Measurements from ENCODE around the gene RUFY1. TPM values are rescaled to one million over a fixed set of nuclear protein-coding genes. Genes with fewer than 3 reads are reported as not detected.

RUFY1 gene
- total RNA-seq, 1 experiment from 2014 or later = 63.9 TPM

DNA sequence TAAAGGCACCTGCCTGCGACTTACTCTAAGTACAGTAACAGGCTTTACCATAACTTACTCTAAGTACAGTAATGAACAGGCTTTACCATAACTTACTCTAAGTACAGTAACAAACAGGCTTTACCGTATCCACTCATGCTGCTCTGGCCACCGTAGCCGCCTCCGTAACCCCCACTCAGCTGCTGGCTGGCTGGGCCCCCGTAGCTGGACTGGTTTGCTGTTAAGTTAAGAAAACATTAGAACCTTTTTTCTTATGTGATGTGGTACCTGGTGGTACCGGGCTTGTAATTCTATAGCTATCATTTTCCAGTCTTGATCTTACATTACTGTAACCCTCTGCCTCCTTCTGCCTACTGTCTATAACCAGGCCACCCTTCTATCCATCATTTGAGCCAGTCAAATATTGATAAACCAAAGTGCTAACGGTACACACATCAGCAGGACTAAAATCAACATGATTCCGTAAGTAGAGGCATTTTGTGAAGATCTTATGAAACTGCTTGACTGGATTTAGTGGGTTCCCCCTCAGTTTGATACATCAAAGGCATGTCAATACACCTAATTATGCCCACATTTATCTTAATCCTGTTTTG lies 65.7 kb downstream of the RUFY1 start:
- Histone ChIP-seq H4K20me1 (ENCODE audit: insufficient read depth) (peaks cover 94% of the 10 kb centered on the region), H3K36me3 (ENCODE audit: low read depth) (peaks cover 90% of the 10 kb centered on the region), H3K9me3 (ENCODE audit: insufficient read depth, low read depth) (no peaks in the 10 kb centered on the region), H3K27me3 (ENCODE audit: insufficient read depth, low read depth) (no peaks in the 10 kb centered on the region), H3F3A (ENCODE audit: insufficient read depth, low read depth) (peaks cover 99% of the 10 kb centered on the region), H3K27ac (no peak overlapping the region), H3K79me2 (ENCODE audit: low read depth) (peaks cover 73% of the 10 kb centered on the region), H3K4me1 (replicated peaks; ENCODE audit: insufficient read depth) (peaks cover 20% of the 10 kb centered on the region), H3K4me2 (no peak overlapping the region), H2AFZ (no peak overlapping the region), H3K9me2 (ENCODE audit: insufficient read depth) (no peaks in the 10 kb centered on the region), H3K4me3 (no peak overlapping the region)
- TF ChIP-seq EZH2 (IDR thresholded peaks at IDR 0.05; ENCODE audit: low read depth) = no peak
- BruUV-seq (replicated peaks) = no TSS peak
- intact Hi-C loops (cut with micrococcal nuclease; ENCODE audit: unreplicated experiment) = no loop called here
- DNase-seq = no peak
- POLR2A ChIA-PET (ENCODE audit: unreplicated experiment) = interaction anchor here (0.6 kb wide), 1 partner anchor 1378 kb away, joined by 4 read pairs; no protein-coding TSS in a partner anchor
- CTCF ChIA-PET = no interaction called here

DNA sequence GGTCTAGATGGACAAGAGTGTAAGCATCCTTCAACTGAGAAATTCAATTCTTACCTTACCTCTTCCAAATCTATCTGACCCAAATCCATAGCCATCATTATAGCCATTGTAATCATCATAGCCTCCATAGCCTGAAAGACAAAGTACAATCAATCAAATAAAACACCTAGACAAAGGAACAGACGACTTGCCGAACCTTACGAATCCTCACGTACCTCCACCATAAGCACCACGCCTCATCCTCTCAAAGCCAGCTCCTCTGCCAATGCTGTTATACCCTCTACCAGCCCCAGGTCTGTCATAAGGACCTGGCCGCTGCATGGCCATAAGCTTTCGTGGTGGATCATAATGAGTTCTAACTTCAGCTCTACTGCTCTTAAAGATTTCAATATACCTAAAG lies 67.6 kb downstream of the RUFY1 start:
- Histone ChIP-seq H3K4me1 (replicated peaks; ENCODE audit: insufficient read depth) (peaks cover 28% of the 10 kb centered on the region), H3K27ac (no peak overlapping the region; the same call in 1 of the 2 replicates), H3K9me3 (ENCODE audit: insufficient read depth, low read depth) (no peaks in the 10 kb centered on the region), H3K27me3 (ENCODE audit: insufficient read depth, low read depth) (no peaks in the 10 kb centered on the region), H3K4me2 (no peak overlapping the region), H3K79me2 (ENCODE audit: low read depth) (peaks cover 90% of the 10 kb centered on the region), H3K4me3 (no peak overlapping the region), H2AFZ (no peak overlapping the region), H3K9me2 (ENCODE audit: insufficient read depth) (no peaks in the 10 kb centered on the region), H3K36me3 (ENCODE audit: low read depth) (peaks cover 95% of the 10 kb centered on the region), H3F3A (ENCODE audit: insufficient read depth, low read depth) (peaks cover 96% of the 10 kb centered on the region), H4K20me1 (ENCODE audit: insufficient read depth) (peaks cover 97% of the 10 kb centered on the region)
- ChIA-PET POLR2A (ENCODE audit: unreplicated experiment) (no interaction called here), CTCF (no interaction called here)
- DNase-seq = no peak
- intact Hi-C loops (cut with micrococcal nuclease; ENCODE audit: unreplicated experiment) = no loop called here
- no TSS peak for BruUV-seq (replicated peaks)
- TF ChIP-seq EZH2 (IDR thresholded peaks at IDR 0.05; ENCODE audit: low read depth) = no peak

- Histone ChIP-seq H4K20me1 (ENCODE audit: insufficient read depth) (peaks cover 86% of the 10 kb centered on the region), H3K79me2 (ENCODE audit: low read depth) (peaks cover 94% of the 10 kb centered on the region), H3K27me3 (ENCODE audit: insufficient read depth, low read depth) (no peaks in the 10 kb centered on the region), H3K4me3 (peak overlapping the region; percentile 95; the same call in 1 of the 2 replicates), H3K36me3 (ENCODE audit: low read depth) (peaks cover 83% of the 10 kb centered on the region), H3K9me3 (ENCODE audit: insufficient read depth, low read depth) (no peaks in the 10 kb centered on the region), H3K4me1 (replicated peaks; ENCODE audit: insufficient read depth) (peaks cover 28% of the 10 kb centered on the region), H3K4me2 (peak overlapping the region; percentile 82), H3K27ac (no peak overlapping the region; the same call in 1 of the 2 replicates), H3K9me2 (ENCODE audit: insufficient read depth) (no peaks in the 10 kb centered on the region), H3F3A (ENCODE audit: insufficient read depth, low read depth) (peaks cover 87% of the 10 kb centered on the region), H2AFZ (no peak overlapping the region)
- intact Hi-C loops (cut with micrococcal nuclease; ENCODE audit: unreplicated experiment) = no loop called here
- DNase-seq = no peak
- ChIA-PET CTCF (interaction anchor here (0.6 kb wide), 1 partner anchor 102 kb away, joined by 3 read pairs; no protein-coding TSS in a partner anchor), POLR2A (ENCODE audit: unreplicated experiment) (no interaction called here)
- no peak for TF ChIP-seq CTCF (conservative IDR thresholded peaks at IDR 0.05)
- no peak for TF ChIP-seq EZH2 (IDR thresholded peaks at IDR 0.05; ENCODE audit: low read depth)
- no TSS peak for BruUV-seq (replicated peaks)
These were observed 68.7 kb downstream of the RUFY1 start for GRCh38 chr5:179618923-179619554.

DNA sequence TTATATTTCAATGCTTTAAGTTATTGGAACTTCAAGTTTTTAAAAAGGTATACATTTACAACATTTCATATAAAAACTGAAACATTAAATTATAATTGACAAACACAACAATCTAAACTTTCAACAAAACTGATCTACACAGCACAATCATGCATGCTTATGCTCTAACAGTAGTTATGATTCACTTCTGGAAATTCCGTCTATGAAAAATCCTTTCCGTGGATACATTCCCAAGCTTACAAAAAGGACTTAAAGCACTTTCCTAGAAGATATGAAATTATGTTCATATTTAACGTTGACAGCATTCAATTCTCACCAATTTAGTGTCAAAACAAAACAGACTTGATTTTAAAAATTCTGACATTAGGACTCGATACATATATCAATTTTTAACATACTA lies 69.4 kb downstream of the RUFY1 start:
- Histone ChIP-seq H3K79me2 (ENCODE audit: low read depth) (peaks cover 91% of the 10 kb centered on the region), H3K27me3 (ENCODE audit: insufficient read depth, low read depth) (no peaks in the 10 kb centered on the region), H3K36me3 (ENCODE audit: low read depth) (peaks cover 77% of the 10 kb centered on the region), H3K9me2 (ENCODE audit: insufficient read depth) (no peaks in the 10 kb centered on the region), H3K4me2 (peak overlapping the region; percentile 82), H3K27ac (no peak overlapping the region), H4K20me1 (ENCODE audit: insufficient read depth) (peaks cover 79% of the 10 kb centered on the region), H2AFZ (no peak overlapping the region), H3F3A (ENCODE audit: insufficient read depth, low read depth) (peaks cover 87% of the 10 kb centered on the region), H3K4me1 (replicated peaks; ENCODE audit: insufficient read depth) (peaks cover 32% of the 10 kb centered on the region), H3K4me3 (peak overlapping the region; percentile 95), H3K9me3 (ENCODE audit: insufficient read depth, low read depth) (no peaks in the 10 kb centered on the region)
- TF ChIP-seq EZH2 (IDR thresholded peaks at IDR 0.05; ENCODE audit: low read depth) (no peak), CTCF (conservative IDR thresholded peaks at IDR 0.05) (no peak)
- intact Hi-C loops (cut with micrococcal nuclease; ENCODE audit: unreplicated experiment) = loop anchor here (5.0 to 10.0 kb wide), 3 partner anchors 62 to 178 kb away; partner anchors contain the start of gene MAML1
- POLR2A ChIA-PET (ENCODE audit: unreplicated experiment) = no interaction called here
- no peak for DNase-seq
- BruUV-seq (replicated peaks) = no TSS peak
- CTCF ChIA-PET = interaction anchor here (0.6 kb wide), 1 partner anchor 101 kb away, joined by 3 read pairs; no protein-coding TSS in a partner anchor

Measured in PC-9 (cell line).